SU-DHL-6 (cell line): ENCODE results near the gene LEFTY1.
"Not testable (repeated sequence)": the region's sequence is repeated elsewhere in the genome, so short reads cannot be mapped to it uniquely, and the experiment has no call there.

Source experiments
- H2AFZ ChIP-seq: fragments of 200-600 bp; sonication (generic); 2 replicates; pipeline ENCODE4 v1.6.1; 2014; ENCODE audit warnings: low read depth, mild to moderate bottlenecking, moderate library complexity, mixed read lengths, antibody characterized with exemption, low read length; ENCODE audit not compliant: severe bottlenecking
- H3F3A ChIP-seq: fragments of 200-600 bp; shearing (Covaris generic); 2 replicates; pipeline ENCODE4 v1.6.0; 2016; ENCODE audit warnings: antibody characterized with exemption, mild to moderate bottlenecking; ENCODE audit not compliant: insufficient read depth
- H3K27ac ChIP-seq: fragments of 200-600 bp; sonication (generic); 2 replicates; pipeline ENCODE4 v1.5.1; 2016; ENCODE audit warnings: low read depth, mild to moderate bottlenecking, low read length, moderate library complexity, mixed read lengths
- H3K27me3 ChIP-seq: fragments of 200-600 bp; sonication (generic), shearing (Covaris generic); 2 replicates; pipeline ENCODE4 v1.6.0; 2014; ENCODE audit warnings: mild to moderate bottlenecking, low read length
- H3K36me3 ChIP-seq: fragments of 200-600 bp; sonication (generic); 2 replicates; pipeline ENCODE4 v1.6.1; 2014; ENCODE audit warnings: mild to moderate bottlenecking, low read length, mixed read lengths
- H3K4me2 ChIP-seq: fragments of 300-600, 200-600 bp; shearing (Covaris generic), sonication (generic); 2 replicates; pipeline ENCODE4 v1.6.0; 2014; ENCODE audit warnings: low read length, low read depth, mild to moderate bottlenecking; ENCODE audit not compliant: poor library complexity, severe bottlenecking
- H3K4me3 ChIP-seq: fragments of 200-600 bp; sonication (generic); 2 replicates; pipeline ENCODE4 v1.5.1; 2014; ENCODE audit warnings: antibody characterized with exemption, low read length, mild to moderate bottlenecking, mixed read lengths; ENCODE audit not compliant: insufficient read depth, poor library complexity, severe bottlenecking
- H3K79me2 ChIP-seq: fragments of 200-600 bp; sonication (generic); 2 replicates; pipeline ENCODE4 v1.6.1; 2014; ENCODE audit warnings: mild to moderate bottlenecking, low read length, moderate library complexity; ENCODE audit not compliant: insufficient read depth
- H3K9ac ChIP-seq: fragments of 200-600 bp; sonication (generic); 2 replicates; pipeline ENCODE4 v1.7.0; 2014; ENCODE audit warnings: mild to moderate bottlenecking, low read length
- H3K9me2 ChIP-seq: fragments of 200-600 bp; sonication (generic); replicated peaks from 2 replicates; pipeline ENCODE4 v1.6.1; 2014; ENCODE audit warnings: low read length; ENCODE audit not compliant: insufficient read depth
- H3K9me3 ChIP-seq: fragments of 200-600 bp; sonication (generic); 2 replicates; pipeline ENCODE4 v1.6.1; 2014; ENCODE audit warnings: low read length, mixed read lengths; ENCODE audit not compliant: insufficient read depth
- H4K20me1 ChIP-seq: fragments of 200-600 bp; sonication (generic); 2 replicates; pipeline ENCODE4 v1.6.1; 2014; ENCODE audit warnings: low read depth, mild to moderate bottlenecking, antibody characterized with exemption, low read length, moderate library complexity, mixed read lengths
- CTCF ChIP-seq: fragments of 200-600 bp; sonication (generic); IDR thresholded peaks from one replicate; pipeline ENCODE4 v1.5.1; 2017; ENCODE audit warnings: antibody characterized with exemption, mild to moderate bottlenecking, low read length, moderate library complexity; ENCODE audit not compliant: insufficient read depth, poor library complexity, severe bottlenecking
- EZH2phosphoT487 ChIP-seq: fragments of 200-600 bp; sonication (generic), shearing (Covaris generic); conservative IDR thresholded peaks from 2 replicates; pipeline ENCODE4 v1.6.1; 2018; ENCODE audit warnings: mild to moderate bottlenecking, antibody characterized with exemption, low read length, moderate library complexity, mixed read lengths

Gene LEFTY1

GRCh38 chr1:225930566-225930965 is 41.6 kb upstream of the LEFTY1 start:
- TF ChIP-seq CTCF (no peak), EZH2phosphoT487 (no peak)
- Histone ChIP-seq H3K27me3 (no peaks in the 10 kb centered on the region), H3F3A (peaks cover 4% of the 10 kb centered on the region; the same call in 1 of the 2 replicates), H3K27ac (no peak overlapping the region), H3K9me2 (no peaks in the 10 kb centered on the region), H3K79me2 (no peaks in the 10 kb centered on the region), H3K9me3 (no peaks in the 10 kb centered on the region), H3K4me3 (no peak overlapping the region), H3K9ac (no peak overlapping the region), H3K4me2 (no peak overlapping the region), H4K20me1 (no peaks in the 10 kb centered on the region), H2AFZ (no peak overlapping the region), H3K36me3 (no peaks in the 10 kb centered on the region)

DNA sequence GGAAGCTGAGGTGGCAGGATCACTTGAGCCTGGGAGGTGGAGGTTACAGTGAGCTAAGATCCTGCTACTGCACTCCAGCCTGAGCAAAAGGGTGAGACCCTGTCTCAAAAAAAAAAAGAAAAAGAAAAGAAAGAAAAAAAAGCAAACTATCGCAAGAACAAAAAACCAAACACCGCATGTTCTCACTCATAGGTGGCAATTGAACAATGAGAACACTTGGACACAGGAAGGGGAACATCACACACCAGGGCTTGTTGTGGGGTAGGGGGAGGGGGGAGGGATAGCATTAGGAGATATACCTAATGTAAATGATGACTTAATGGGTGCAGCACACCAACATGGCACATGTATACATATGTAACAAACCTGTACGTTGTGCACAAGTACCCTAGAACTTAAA is 40.5 kb upstream of the LEFTY1 start:
- H2AFZ ChIP-seq, H3K27ac ChIP-seq, H4K20me1 ChIP-seq, H3K9me2 ChIP-seq, H3K4me2 ChIP-seq, H3K36me3 ChIP-seq, H3F3A ChIP-seq, H3K79me2 ChIP-seq, H3K27me3 ChIP-seq, H3K9ac ChIP-seq, H3K9me3 ChIP-seq, H3K4me3 ChIP-seq: not testable (repeated sequence)

GRCh38 chr1:225928186-225929175 is 39.5 kb upstream of the LEFTY1 start:
- Histone ChIP-seq H3K27ac (no peak overlapping the region), H3F3A (peaks cover 8% of the 10 kb centered on the region; the same call in 1 of the 2 replicates), H3K27me3 (no peaks in the 10 kb centered on the region), H2AFZ (no peak overlapping the region), H3K4me3 (no peak overlapping the region), H3K9me2 (no peaks in the 10 kb centered on the region), H3K79me2 (peaks cover 5% of the 10 kb centered on the region), H3K4me2 (no peak overlapping the region), H4K20me1 (no peaks in the 10 kb centered on the region), H3K36me3 (no peaks in the 10 kb centered on the region), H3K9me3 (no peaks in the 10 kb centered on the region), H3K9ac (no peak overlapping the region)
- no peak for TF ChIP-seq CTCF

- Histone ChIP-seq H3K4me2 (no peak overlapping the region), H3K79me2 (peaks cover 18% of the 10 kb centered on the region), H3K9ac (no peak overlapping the region), H3K9me2 (no peaks in the 10 kb centered on the region), H3K9me3 (no peaks in the 10 kb centered on the region), H4K20me1 (no peaks in the 10 kb centered on the region), H3K27me3 (no peaks in the 10 kb centered on the region), H3K36me3 (no peaks in the 10 kb centered on the region), H3F3A (peaks cover 8% of the 10 kb centered on the region; the same call in 1 of the 2 replicates), H3K27ac (no peak overlapping the region), H3K4me3 (no peak overlapping the region), H2AFZ (no peak overlapping the region)
- TF ChIP-seq CTCF (no peak), EZH2phosphoT487 (no peak)
These were observed 37.7 kb upstream of the LEFTY1 start for GRCh38 chr1:225926551-225927113.
